Activated T-helper 2 cell treated with anti-CD3 and anti-CD28 coated beads, Interferon-gamma antibody, Interleukin-2, Interleukin-4, amounts not matched to agents 10 μg/mL and 5 μg/mL and 100 μg/mL, durations not matched to agents 14 hours and 24 hours and 36 hours (primary cell): ENCODE data around the gene SPDYE4. TPM values are rescaled to one million over a fixed set of nuclear protein-coding genes. Genes with fewer than 3 reads are reported as not detected.
"Not testable (repeated sequence)": the region's sequence is repeated elsewhere in the genome, so short reads cannot be mapped to it uniquely, and the experiment has no call there.

Experiments used
- DNase-seq: peaks from one replicate; pipeline ENCODE4 v3.0.0; 2021; ENCODE audit warnings: low spot score
- H3K27ac Mint-ChIP-seq: one replicate; pipeline ENCODE4 v1.8.0; 2021; ENCODE audit warnings: mixed read lengths
- H3K27me3 Mint-ChIP-seq: one replicate; pipeline ENCODE4 v1.8.0; 2021; ENCODE audit warnings: low read depth, mixed read lengths
- H3K36me3 Mint-ChIP-seq: one replicate; pipeline ENCODE4 v1.8.0; 2021; ENCODE audit warnings: low read depth, mixed read lengths
- H3K4me1 Mint-ChIP-seq: one replicate; pipeline ENCODE4 v1.8.0; 2021; ENCODE audit warnings: low read depth, mixed read lengths
- H3K4me3 Mint-ChIP-seq: one replicate; pipeline ENCODE4 v1.8.0; 2021; ENCODE audit warnings: low read depth, mild to moderate bottlenecking, moderate library complexity, mixed read lengths
- H3K9me3 Mint-ChIP-seq: one replicate; pipeline ENCODE4 v1.8.0; 2021; ENCODE audit warnings: mixed read lengths
- intact Hi-C: fragments of 100-400 bp; cut with micrococcal nuclease; formaldehyde crosslinking; loops from one replicate; pipeline ENCODE4 v1.15.1; 2023
- total RNA-seq: library from RNA; stranded (reverse); gene quantifications from 2 replicates; pipeline ENCODE4 v1.2.3, GENCODE V29; 2022

The SPDYE4 gene
- not detected in 2 replicates for total RNA-seq

- intact Hi-C loops = no loop called here
- Mint-ChIP-seq H3K36me3 (no peaks in the 10 kb centered on the region), H3K4me1 (no peaks in the 10 kb centered on the region), H3K9me3 (no peaks in the 10 kb centered on the region), H3K4me3 (no peak within 1 kb of the TSS), H3K27ac (no peak within 1 kb of the TSS), H3K27me3 (peaks cover 27% of the 10 kb centered on the region)
- DNase-seq = no peak
Measured at GRCh38 chr17:8758137-8758596, at the start of gene SPDYE4. Gene SPDYE4 (minus strand): TSS chr17:8758546. CDS start chr17:8758382, 164 bp downstream.

GRCh38 chr17:8806926-8807550 is 48.7 kb upstream of the SPDYE4 start:
- Mint-ChIP-seq H3K9me3 (peaks cover 13% of the 10 kb centered on the region), H3K27ac (no peak overlapping the region), H3K27me3 (no peaks in the 10 kb centered on the region), H3K4me1 (peaks cover 8% of the 10 kb centered on the region), H3K36me3 (peaks cover 48% of the 10 kb centered on the region), H3K4me3 (no peak overlapping the region)
- intact Hi-C loops = no loop called here
- DNase-seq = no peak

- no peak overlapping the region for H3K4me3 Mint-ChIP-seq
- intact Hi-C loops = no loop called here
Measured at GRCh38 chr17:8806253-8806925, 48.0 kb upstream of the SPDYE4 start.

GRCh38 chr17:8805396-8805795 is 47.0 kb upstream of the SPDYE4 start:
- H3K4me1 Mint-ChIP-seq, intact Hi-C loops: not testable (repeated sequence)

More at GRCh38 chr17:8806253-8806925, 48.0 kb upstream of the SPDYE4 start:
- Mint-ChIP-seq H3K27me3 (no peaks in the 10 kb centered on the region), H3K9me3 (peaks cover 8% of the 10 kb centered on the region), H3K36me3 (peaks cover 41% of the 10 kb centered on the region), H3K27ac (no peak overlapping the region), H3K4me1 (peaks cover 8% of the 10 kb centered on the region)
- no peak for DNase-seq

GRCh38 chr17:8803531-8804420 is 45.4 kb upstream of the SPDYE4 start:
- intact Hi-C loops = no loop called here
- peaks cover 8% of the 10 kb centered on the region for H3K4me1 Mint-ChIP-seq
- no peak overlapping the region for H3K4me3 Mint-ChIP-seq
- H3K36me3 Mint-ChIP-seq = peaks cover 22% of the 10 kb centered on the region
- no peaks in the 10 kb centered on the region for H3K27me3 Mint-ChIP-seq
- H3K9me3 Mint-ChIP-seq = no peaks in the 10 kb centered on the region
- no peak for DNase-seq
- H3K27ac Mint-ChIP-seq = no peak overlapping the region

More at GRCh38 chr17:8805396-8805795, 47.0 kb upstream of the SPDYE4 start:
- not testable (repeated sequence) for DNase-seq, H3K27me3 Mint-ChIP-seq, H3K27ac Mint-ChIP-seq, H3K4me3 Mint-ChIP-seq, H3K9me3 Mint-ChIP-seq
- H3K36me3 Mint-ChIP-seq = peaks cover 33% of the 10 kb centered on the region

GRCh38 chr17:8801135-8801840 is 42.9 kb upstream of the SPDYE4 start:
- H3K36me3 Mint-ChIP-seq = peaks cover 7% of the 10 kb centered on the region
- intact Hi-C loops = no loop called here
- no peaks in the 10 kb centered on the region for H3K27me3 Mint-ChIP-seq
- DNase-seq = no peak
- H3K27ac Mint-ChIP-seq = no peak overlapping the region
- H3K4me1 Mint-ChIP-seq = no peaks in the 10 kb centered on the region
- no peak overlapping the region for H3K4me3 Mint-ChIP-seq
- H3K9me3 Mint-ChIP-seq = no peaks in the 10 kb centered on the region

- no peak for DNase-seq
- Mint-ChIP-seq H3K27ac (no peak overlapping the region), H3K36me3 (peaks cover 7% of the 10 kb centered on the region), H3K9me3 (no peaks in the 10 kb centered on the region), H3K4me3 (no peak overlapping the region), H3K4me1 (no peaks in the 10 kb centered on the region), H3K27me3 (no peaks in the 10 kb centered on the region)
- intact Hi-C loops = no loop called here
Measured at GRCh38 chr17:8800656-8801055, 42.3 kb upstream of the SPDYE4 start.

- no peak overlapping the region for H3K27ac Mint-ChIP-seq
- H3K4me3 Mint-ChIP-seq = no peak overlapping the region
- no peaks in the 10 kb centered on the region for H3K4me1 Mint-ChIP-seq
- intact Hi-C loops = no loop called here
- H3K9me3 Mint-ChIP-seq = no peaks in the 10 kb centered on the region
- DNase-seq = no peak
- no peaks in the 10 kb centered on the region for H3K27me3 Mint-ChIP-seq
- H3K36me3 Mint-ChIP-seq = peaks cover 7% of the 10 kb centered on the region
Measured at GRCh38 chr17:8799570-8800212, 41.3 kb upstream of the SPDYE4 start.

- Mint-ChIP-seq H3K36me3 (peaks cover 5% of the 10 kb centered on the region), H3K4me3 (no peak within 1 kb of the TSS), H3K27ac (no peak within 1 kb of the TSS), H3K4me1 (no peaks in the 10 kb centered on the region), H3K9me3 (no peaks in the 10 kb centered on the region), H3K27me3 (no peaks in the 10 kb centered on the region)
- intact Hi-C loops = no loop called here
- no peak for DNase-seq
Measured at GRCh38 chr17:8798846-8799569, 40.7 kb upstream of the SPDYE4 start, which contains the start of gene MFSD6L. Gene MFSD6L (minus strand): TSS chr17:8799365. CDS start chr17:8799120, 245 bp downstream.

GRCh38 chr17:8798176-8798845 is 40.0 kb upstream of the SPDYE4 start:
- intact Hi-C loops = no loop called here
- Mint-ChIP-seq H3K27ac (no peak overlapping the region), H3K36me3 (peaks cover 1% of the 10 kb centered on the region), H3K27me3 (peaks cover 2% of the 10 kb centered on the region), H3K4me1 (no peaks in the 10 kb centered on the region), H3K4me3 (no peak overlapping the region), H3K9me3 (no peaks in the 10 kb centered on the region)
- DNase-seq = no peak

GRCh38 chr17:8797621-8798175 is 39.4 kb upstream of the SPDYE4 start:
- H3K27ac Mint-ChIP-seq = no peak overlapping the region
- H3K4me3 Mint-ChIP-seq = no peak overlapping the region
- H3K4me1 Mint-ChIP-seq = no peaks in the 10 kb centered on the region
- H3K36me3 Mint-ChIP-seq = no peaks in the 10 kb centered on the region
- H3K27me3 Mint-ChIP-seq = peaks cover 2% of the 10 kb centered on the region
- intact Hi-C loops = no loop called here
- H3K9me3 Mint-ChIP-seq = no peaks in the 10 kb centered on the region
- DNase-seq = no peak
